Measurements from ENCODE around the gene EVI5L. TPM values are rescaled to one million over a fixed set of nuclear protein-coding genes. Genes with fewer than 3 reads are reported as not detected.

EVI5L gene
- total and polyA plus RNA-seq, 2 of the 4 experiments (the other 2 are of a cell fraction), result 12.7 to 14.6 TPM

- Histone ChIP-seq H3K4me2 (ENCODE audit: low read depth, low read length) (no peak overlapping the region), H3K27ac (ENCODE audit: insufficient read depth, low read length) (no peak overlapping the region), H3K14ac (replicated peaks; ENCODE audit: low read depth, low read length) (no peak overlapping the region), H2AK9ac (replicated peaks; ENCODE audit: low read depth, low read length, poor library complexity) (no peak overlapping the region), H3K23ac (ENCODE audit: low read depth, low read length) (no peak overlapping the region), H3K4me1 (ENCODE audit: control insufficient read depth, insufficient read depth, low read length) (no peaks in the 10 kb centered on the region), H2AFZ (replicated peaks; ENCODE audit: low read length, poor library complexity) (peak overlapping the region; percentile 32), H4K5ac (ENCODE audit: low read depth, low read length) (no peak overlapping the region), H3K9me1 (ENCODE audit: insufficient read depth, low read length) (no peaks in the 10 kb centered on the region), H3K27me3 (ENCODE audit: control insufficient read depth, insufficient read depth, low read length) (peaks cover 29% of the 10 kb centered on the region), H4K91ac (ENCODE audit: insufficient read depth, low read depth, low read length) (no peak overlapping the region), H3K9ac (ENCODE audit: low read depth, low read length) (no peak overlapping the region), H2AK5ac (ENCODE audit: low read depth, low read length) (no peak overlapping the region), H2BK15ac (ENCODE audit: low read depth, low read length) (no peak overlapping the region), H4K20me1 (ENCODE audit: insufficient read depth, low read length) (no peaks in the 10 kb centered on the region), H3K18ac (ENCODE audit: low read depth, low read length) (no peak overlapping the region), H3K79me1 (ENCODE audit: low read depth in 1 of 2, low read length in 2 of 2) (no peaks in the 10 kb centered on the region), H3K4ac (ENCODE audit: low read depth, low read length) (no peak overlapping the region), H3K9me3 (ENCODE audit: control insufficient read depth, insufficient read depth, low read length) (no peaks in the 10 kb centered on the region), H2BK120ac (ENCODE audit: low read depth, low read length) (no peak overlapping the region), H3K36me3 (ENCODE audit: control insufficient read depth, insufficient read depth, low read length) (no peaks in the 10 kb centered on the region), H4K8ac (ENCODE audit: low read depth in 2 of 2, low read length in 2 of 2) (no peak overlapping the region), H2BK5ac (ENCODE audit: low read depth, low read length, poor library complexity, severe bottlenecking) (no peak overlapping the region), H3K56ac (ENCODE audit: extremely low read depth, insufficient read depth, low read length) (no peak overlapping the region), H2BK20ac (ENCODE audit: low read depth, low read length) (no peak overlapping the region), H3K4me3 (ENCODE audit: insufficient read depth, low read depth, low read length) (no peak overlapping the region)
- ChIA-PET CTCF (no interaction called here), POLR2A (ENCODE audit: unreplicated experiment) (no interaction called here)
- no TSS peak for BruUV-seq (replicated peaks)
- 30% methylated on average over 4 of the region's 10 CpGs; no CpG with 5 or more reads in 1 of the 2 experiments for WGBS, 2 experiments (ENCODE audit: extremely low coverage in 2 of 2, insufficient read length in 1 of 2)
- intact Hi-C loops (cut with micrococcal nuclease), result no loop called here
- DNase-seq (no peak), ATAC-seq (ENCODE audit: low read depth) (no peak)
- in situ Hi-C loops (cut with MboI; ENCODE audit: low sequenced_read_pairs), result no loop called here
- no peak for TF ChIP-seq BHLHE40 (IDR thresholded peaks at IDR 0.05; ENCODE audit: low read depth, low read length)
- TF ChIP-seq NFE2L2 (IDR thresholded peaks at IDR 0.05; ENCODE audit: low read depth, low read length), result no peak
- TF ChIP-seq MAFK (IDR thresholded peaks at IDR 0.05; ENCODE audit: low read depth, low read length), result no peak
- no peak for TF ChIP-seq ELK1 (IDR thresholded peaks at IDR 0.05; ENCODE audit: borderline replicate concordance, low read depth, low read length)
- TF ChIP-seq RCOR1 (IDR thresholded peaks at IDR 0.05; ENCODE audit: insufficient replicate concordance, low read length), result no peak
- TF ChIP-seq MAZ (IDR thresholded peaks at IDR 0.05; ENCODE audit: borderline replicate concordance, low read depth, low read length), result no peak
- dilution Hi-C loops (cut with HindIII; ENCODE audit: low sequenced_read_pairs, unreplicated experiment), result no loop called here
Observed at GRCh38 chr19:7787141-7787540, 42.9 kb upstream of the EVI5L start.
